Activated T-cell treated with anti-CD3 and anti-CD28 coated beads for 24 hours (primary cell): ENCODE data around the gene PPP1R2.
A peak's percentile ranks its signal among the peaks of the same experiment; 100 is the strongest.

ENCODE experiments used
- DNase-seq: peaks from one replicate; pipeline ENCODE4 v3.0.0-alpha.2; 2020; ENCODE audit warnings: low read depth

PPP1R2 gene

GRCh38 chr3:195565716-195566115, 22.6 kb upstream of the PPP1R2 start:
- DNase-seq = no peak

- no peak for DNase-seq
Measured at GRCh38 chr3:195563317-195563716, 20.2 kb upstream of the PPP1R2 start.

- no peak for DNase-seq
Measured at GRCh38 chr3:195559723-195560409, 16.7 kb upstream of the PPP1R2 start.

DNA sequence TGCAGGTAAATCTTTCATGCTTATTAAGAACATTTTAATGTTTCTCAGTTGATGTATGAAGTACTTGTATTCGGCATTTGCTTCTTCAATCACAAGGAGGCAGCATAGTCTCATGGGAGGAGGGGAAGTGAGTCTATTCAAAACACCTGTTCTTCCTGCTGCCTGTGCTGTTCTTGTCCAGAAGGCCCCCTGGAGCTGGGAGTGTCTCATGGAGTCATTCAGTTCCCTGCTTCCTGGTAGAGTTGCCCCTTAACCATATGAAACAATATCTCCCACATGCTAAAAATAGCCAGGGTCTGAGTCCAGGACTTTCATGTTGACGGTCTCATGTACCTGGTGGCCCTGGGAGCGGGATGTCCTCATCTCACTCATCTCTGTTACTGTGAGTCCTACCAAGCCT, 15.5 kb upstream of the PPP1R2 start:
- no peak for DNase-seq

GRCh38 chr3:195557322-195557721, 14.2 kb upstream of the PPP1R2 start:
- no peak for DNase-seq

DNA sequence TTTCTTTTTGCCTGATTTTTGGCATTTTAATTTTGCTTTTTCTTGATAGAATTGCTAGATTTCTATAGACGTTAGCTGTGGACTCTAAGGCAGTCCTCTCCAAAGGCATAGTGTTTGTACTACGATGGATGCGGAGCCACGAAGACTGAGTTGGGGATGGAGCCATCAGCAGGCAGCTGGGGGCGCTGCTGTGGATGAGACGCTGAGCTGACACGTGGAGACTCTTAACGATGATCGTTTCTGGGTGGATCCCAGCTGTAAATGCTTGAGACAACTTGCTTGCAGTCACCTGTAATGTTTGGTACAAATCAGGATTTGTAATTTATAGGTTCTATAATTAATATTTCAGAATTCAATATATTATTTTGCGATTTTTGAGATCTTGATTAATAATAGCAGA, 13.3 kb upstream of the PPP1R2 start:
- DNase-seq = no peak

DNA sequence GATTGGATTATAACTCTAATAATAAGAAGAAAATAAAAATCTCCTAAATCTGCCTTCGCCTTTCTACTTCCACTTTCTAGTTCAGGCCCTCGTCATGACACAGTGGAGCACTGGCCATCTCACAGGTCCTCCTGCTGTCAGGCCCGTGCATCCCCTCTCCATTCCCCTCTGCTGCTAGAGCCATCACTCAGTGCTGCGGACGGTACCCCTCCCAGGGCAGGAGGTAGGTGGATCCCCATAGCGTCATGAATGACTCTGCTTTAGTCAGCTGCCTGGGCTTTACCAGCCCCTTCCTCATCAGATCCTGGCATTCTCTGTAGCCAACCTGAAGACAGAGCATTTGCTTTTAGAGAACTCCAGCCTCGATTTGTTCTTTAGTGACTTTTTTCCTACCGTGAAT, 12.0 kb upstream of the PPP1R2 start:
- DNase-seq = no peak

DNA sequence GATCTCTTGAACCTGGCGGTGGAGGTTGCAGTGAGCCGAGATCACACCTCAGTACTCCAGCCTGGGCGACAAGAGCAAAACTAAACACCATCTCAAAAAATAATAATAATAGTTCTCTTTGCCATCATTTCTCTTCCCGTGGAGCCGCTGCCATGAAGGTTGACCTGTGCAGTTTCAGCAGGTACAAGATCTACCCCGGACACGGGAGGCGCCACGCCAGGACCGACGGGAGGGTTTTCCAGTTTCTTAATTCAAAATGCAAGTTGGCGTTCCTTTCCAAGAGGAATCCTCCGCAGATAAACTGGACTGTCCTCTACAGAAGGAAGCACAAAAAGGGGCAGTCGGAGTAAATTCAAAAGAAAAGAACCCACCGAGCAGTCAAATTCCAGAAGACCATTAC, 11.3 kb upstream of the PPP1R2 start:
- no peak for DNase-seq

- DNase-seq = no peak
Measured at GRCh38 chr3:195553268-195553667, 10.1 kb upstream of the PPP1R2 start.

- no peak for DNase-seq
Measured at GRCh38 chr3:195551381-195551978, 8.4 kb upstream of the PPP1R2 start.

DNA sequence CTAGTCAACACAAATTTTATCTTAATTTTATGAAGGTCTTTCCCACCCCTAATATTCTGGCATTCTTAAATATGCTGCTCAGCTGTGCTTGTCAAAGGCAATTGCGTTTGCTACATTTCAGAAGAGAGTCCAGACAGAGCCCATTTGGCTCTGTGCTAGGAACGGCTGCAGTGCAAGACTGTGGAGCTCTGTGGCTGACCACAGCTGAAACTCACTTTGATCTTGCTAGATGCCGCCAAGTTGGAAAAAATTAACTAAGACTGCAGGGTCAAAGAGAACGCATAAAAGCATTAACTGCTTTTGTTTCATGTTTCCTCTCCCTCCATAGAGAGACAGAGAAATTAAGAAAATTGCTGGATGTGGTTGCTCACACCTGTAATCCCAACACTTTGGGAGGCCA, 7.6 kb upstream of the PPP1R2 start:
- no peak for DNase-seq

DNA sequence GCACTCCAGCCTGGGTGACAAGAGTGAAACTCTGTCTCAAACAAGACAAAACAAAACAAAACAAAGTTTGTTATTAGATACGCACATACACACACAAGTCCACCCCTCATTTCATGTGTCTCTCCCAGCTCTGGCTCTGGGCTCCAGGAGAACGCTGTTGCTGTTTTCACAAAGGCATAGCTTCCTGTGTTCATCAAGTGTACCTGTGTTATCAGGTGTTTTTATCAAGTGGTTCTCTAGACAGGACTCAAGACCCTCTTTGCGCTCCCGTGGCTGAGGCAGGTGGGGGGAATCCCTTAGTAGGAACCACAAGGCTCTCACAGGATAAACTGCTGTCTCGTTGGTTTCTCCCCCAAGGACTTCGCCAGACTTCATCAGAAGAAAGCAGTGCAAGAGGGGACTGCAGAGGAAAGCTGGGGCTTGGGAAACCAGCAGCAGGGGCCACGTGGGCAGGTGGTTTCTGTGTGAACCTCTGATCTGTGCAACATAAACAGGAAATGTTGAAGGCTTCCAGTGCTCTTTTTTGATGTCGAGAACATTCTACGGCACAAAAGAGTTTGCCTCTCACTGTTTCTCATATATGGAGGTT, 6.9 kb upstream of the PPP1R2 start:
- DNase-seq = peak; percentile 58

GRCh38 chr3:195548987-195549386, 5.9 kb upstream of the PPP1R2 start:
- DNase-seq = no peak

- no peak for DNase-seq
Measured at GRCh38 chr3:195548501-195548900, 5.4 kb upstream of the PPP1R2 start.

DNA sequence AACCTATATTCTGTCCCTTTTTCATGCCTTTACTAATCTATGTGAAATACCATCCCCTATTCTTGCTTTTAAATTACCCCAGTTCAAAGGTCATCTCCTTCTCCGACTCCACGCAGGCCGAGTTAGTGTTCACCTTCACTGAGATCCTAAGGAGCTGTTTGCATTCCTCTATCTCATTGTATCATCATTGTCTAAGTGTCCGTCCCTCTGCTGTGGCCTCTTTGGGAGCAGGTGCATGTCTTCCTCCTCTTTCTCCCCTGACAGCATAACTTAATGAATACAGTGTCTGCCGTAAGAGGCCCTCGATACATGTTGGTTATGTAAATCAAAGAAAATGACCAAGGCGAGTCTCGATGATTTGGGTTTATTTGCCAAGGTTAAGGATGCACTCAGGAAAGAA, 4.9 kb upstream of the PPP1R2 start:
- DNase-seq = no peak

GRCh38 chr3:195546130-195546560, 3.0 kb upstream of the PPP1R2 start:
- DNase-seq = no peak

- DNase-seq = no peak
Measured at GRCh38 chr3:195544634-195545033, 1.5 kb upstream of the PPP1R2 start.

DNA sequence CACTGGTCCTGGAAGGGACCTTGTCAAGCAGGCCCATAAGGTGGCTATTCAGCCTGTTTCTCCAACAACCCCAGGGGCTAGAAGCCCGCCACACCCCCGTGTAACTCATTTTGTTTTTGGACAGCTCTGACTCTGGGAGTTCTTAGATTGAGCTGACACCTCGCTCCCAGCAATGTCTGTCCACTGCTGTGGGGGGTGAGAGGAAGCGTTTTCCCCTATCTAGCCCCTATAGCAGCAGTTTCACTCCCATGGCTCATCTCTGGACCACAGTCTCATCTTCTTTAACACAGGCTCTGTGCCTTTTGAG, 1.1 kb upstream of the PPP1R2 start:
- no peak for DNase-seq

DNA sequence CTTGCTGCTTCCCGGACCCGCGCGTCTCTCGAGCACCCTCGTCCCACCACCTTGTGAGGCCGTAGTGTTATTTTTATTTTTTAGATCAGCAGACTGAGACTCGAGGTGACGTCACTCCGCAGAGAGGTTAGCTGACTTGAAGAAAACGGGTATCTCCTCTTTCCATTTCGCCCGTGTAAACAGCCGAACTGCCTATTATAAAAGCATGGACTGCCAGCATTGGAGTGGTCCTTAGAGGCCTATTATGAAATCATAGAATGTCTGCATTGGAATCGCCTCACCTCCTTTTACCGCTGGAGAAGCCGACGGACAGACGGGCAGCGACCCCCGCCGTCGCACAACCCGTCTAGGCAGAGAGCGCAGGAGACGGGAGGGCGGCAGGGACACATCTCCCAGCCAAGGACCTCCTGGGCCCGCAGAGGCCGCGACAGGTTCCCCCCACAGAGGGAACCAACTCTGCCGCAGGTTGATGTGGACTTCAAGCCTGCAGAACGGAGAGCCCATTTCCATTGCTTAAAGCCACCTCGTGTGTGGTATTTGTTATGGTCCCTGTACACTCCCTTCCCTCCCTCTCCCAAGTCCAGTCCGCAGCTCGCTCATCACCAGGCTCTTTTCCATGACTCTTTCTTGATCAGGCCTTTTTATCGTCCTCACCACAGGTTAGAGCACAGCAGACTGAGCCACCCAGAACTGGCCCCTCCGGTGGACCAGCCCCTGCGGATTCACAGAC, 540 bp upstream of the PPP1R2 start:
- DNase-seq = no peak

DNA sequence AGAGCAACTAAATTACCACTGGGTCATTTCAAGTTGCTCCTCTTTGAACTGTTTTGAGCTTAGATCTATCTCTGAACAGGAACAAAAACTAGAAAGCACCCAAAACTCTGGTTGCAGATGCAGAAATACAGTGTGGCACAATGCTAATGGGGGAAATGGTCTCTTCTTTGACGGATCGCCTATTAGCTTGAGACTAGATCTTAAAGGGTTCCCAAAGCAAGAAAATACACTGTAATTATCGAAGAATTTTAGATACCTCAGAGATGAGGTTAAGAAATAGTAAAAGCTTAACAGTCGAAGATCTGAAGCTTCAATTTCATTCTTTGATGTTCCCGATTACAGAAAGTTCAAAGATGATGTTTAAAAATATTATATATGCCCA, 818 bp downstream of the PPP1R2 start:
- DNase-seq = no peak

DNA sequence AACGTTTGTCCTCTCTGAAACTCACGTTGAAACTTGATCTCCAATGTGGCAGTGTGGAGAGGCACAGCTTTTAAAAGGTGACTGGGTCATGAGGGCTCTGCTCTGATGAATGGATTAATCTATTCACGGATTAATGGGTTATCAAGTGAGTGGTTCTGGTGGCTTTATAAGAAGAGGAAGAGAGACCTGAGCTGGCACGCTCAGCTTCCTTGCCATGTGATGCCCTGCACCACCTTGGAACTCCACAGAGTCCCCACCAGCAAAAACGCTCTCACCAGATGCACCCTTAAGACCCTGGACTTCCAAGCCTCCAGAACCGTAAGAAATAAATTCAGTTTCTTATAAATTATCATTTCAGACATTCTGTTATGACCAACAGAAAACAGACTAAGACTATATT, 2.6 kb downstream of the PPP1R2 start:
- DNase-seq = no peak

- no peak for DNase-seq
Measured at GRCh38 chr3:195540027-195540426, 3.1 kb downstream of the PPP1R2 start.

- DNase-seq = no peak
Measured at GRCh38 chr3:195539479-195539878, 3.6 kb downstream of the PPP1R2 start.
